ENCODE data around the gene CTNNA3. TPM values are rescaled to one million over a fixed set of nuclear protein-coding genes. Genes with fewer than 3 reads are reported as not detected.

Gene CTNNA3
- total and polyA plus RNA-seq, 7 donors: under 0.01 to 4.6 (median 2.4) TPM; not detected in 1

DNA sequence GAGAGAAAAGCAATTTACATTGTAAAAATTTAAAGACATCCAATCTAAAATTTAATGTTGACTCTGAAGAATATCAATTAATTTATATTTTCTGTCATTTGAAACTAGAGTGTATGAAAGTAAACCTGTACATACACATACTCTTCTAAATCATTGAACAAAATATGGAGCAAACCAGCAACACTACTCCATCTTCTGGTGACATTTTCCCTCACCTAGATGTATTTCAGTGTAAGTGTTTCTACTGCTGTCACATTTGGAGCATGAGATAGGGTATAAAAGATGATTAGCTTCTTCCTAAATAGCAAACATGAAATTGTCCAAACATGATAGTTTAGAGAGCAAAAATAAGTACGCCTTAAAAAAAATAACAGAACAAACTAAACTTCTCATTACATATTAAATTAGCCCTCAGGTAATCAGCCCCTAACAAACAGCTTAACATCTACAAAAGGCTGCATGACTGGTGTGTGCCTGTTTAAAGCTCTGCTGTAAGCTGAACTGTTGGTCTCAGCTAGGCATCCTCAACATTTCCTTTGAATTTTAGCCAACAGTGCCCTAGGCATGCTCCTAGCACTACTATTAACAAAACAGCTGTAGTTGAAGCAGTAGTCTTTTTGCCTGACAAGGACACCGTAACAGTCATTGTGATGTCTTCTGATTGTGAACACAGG lies 189.8 kb downstream of the CTNNA3 start:
- intact Hi-C loops (cut with DNase I): no loop called here
- WGBS, 2 donors: 89 to 90% methylated on average over 2 of the region's 2 CpGs
- no peaks in the 10 kb centered on the region for H3K4me1 ChIP-seq

GRCh38 chr10:67492317-67493019 lies 203.5 kb downstream of the CTNNA3 start:
- H3K36me3 ChIP-seq: no peaks in the 10 kb centered on the region
- intact Hi-C loops (cut with DNase I): no loop called here

More for the DNA sequence above, 189.8 kb downstream of the CTNNA3 start:
- Histone ChIP-seq H3K9me3 (no peaks in the 10 kb centered on the region), H3K4me3 (no peak overlapping the region), H3K36me3 (no peaks in the 10 kb centered on the region), H3K27ac (no peak overlapping the region), H3K27me3 (no peaks in the 10 kb centered on the region)
- DNase-seq: no peak
- TF ChIP-seq POLR2AphosphoS5 (IDR thresholded peaks at IDR 0.05) (no peak), EP300 (IDR thresholded peaks at IDR 0.05) (no peak), POLR2A (IDR thresholded peaks at IDR 0.05) (no peak)
- TF ChIP-seq, protein P1, sequence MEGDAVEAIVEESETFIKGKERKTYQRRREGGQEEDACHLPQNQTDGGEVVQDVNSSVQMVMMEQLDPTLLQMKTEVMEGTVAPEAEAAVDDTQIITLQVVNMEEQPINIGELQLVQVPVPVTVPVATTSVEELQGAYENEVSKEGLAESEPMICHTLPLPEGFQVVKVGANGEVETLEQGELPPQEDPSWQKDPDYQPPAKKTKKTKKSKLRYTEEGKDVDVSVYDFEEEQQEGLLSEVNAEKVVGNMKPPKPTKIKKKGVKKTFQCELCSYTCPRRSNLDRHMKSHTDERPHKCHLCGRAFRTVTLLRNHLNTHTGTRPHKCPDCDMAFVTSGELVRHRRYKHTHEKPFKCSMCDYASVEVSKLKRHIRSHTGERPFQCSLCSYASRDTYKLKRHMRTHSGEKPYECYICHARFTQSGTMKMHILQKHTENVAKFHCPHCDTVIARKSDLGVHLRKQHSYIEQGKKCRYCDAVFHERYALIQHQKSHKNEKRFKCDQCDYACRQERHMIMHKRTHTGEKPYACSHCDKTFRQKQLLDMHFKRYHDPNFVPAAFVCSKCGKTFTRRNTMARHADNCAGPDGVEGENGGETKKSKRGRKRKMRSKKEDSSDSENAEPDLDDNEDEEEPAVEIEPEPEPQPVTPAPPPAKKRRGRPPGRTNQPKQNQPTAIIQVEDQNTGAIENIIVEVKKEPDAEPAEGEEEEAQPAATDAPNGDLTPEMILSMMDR (IDR thresholded peaks at IDR 0.05): no peak

DNA sequence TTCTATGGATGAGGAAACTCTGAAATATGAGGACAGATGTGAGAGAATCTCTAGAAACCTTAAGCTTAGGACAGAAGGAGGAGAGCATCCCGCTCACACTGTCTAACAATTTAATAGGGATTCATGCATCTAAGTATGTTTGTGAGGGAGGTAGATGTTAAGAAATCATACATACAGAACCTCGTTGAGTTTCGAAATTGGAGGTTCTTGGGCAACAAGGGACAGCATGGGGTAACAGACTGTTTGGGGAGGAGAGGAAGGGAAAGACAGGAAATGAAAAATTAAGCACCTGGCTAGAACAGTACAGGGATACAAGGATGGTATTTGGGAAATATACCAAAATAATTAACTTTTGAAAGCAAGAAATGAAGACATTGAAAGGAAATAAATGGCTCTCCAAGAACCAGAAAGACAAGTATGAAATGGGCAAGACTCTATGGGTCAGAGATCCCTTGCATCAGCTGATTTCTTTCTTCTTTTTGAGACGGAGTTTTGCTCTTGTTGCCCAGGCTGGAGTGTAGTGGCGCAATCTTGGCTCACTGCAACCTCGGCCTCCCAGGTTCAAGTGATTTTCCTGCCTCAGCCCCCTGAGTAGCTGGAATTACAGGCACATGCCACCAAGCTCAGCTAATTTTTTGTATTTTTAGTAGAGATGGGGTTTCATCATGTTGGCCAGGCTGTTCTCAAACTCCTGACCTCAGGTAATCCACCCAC lies 207.9 kb downstream of the CTNNA3 start:
- no peak for DNase-seq
- Histone ChIP-seq H3K27ac (no peak overlapping the region), H3K4me3 (no peak overlapping the region), H3K9me3 (peaks cover 0 to 5% (median 2%) of the 10 kb centered on the region in 4 donors), H3K27me3 (no peaks in the 10 kb centered on the region), H3K4me1 (peaks cover 0 to 15% (median 5%) of the 10 kb centered on the region in 4 donors), H3K36me3 (no peaks in the 10 kb centered on the region)
- 80 to 86% methylated on average over 6 of the region's 6 CpGs for WGBS, 2 donors
- intact Hi-C loops (cut with DNase I): no loop called here
- TF ChIP-seq, protein P1 (IDR thresholded peaks at IDR 0.05): no peak
- TF ChIP-seq POLR2A (IDR thresholded peaks at IDR 0.05) (no peak), EP300 (IDR thresholded peaks at IDR 0.05) (no peak), POLR2AphosphoS5 (IDR thresholded peaks at IDR 0.05) (no peak)

More at GRCh38 chr10:67492317-67493019, 203.5 kb downstream of the CTNNA3 start:
- TF ChIP-seq, protein P1 (IDR thresholded peaks at IDR 0.05): no peak
- TF ChIP-seq POLR2AphosphoS5 (IDR thresholded peaks at IDR 0.05) (no peak), POLR2A (IDR thresholded peaks at IDR 0.05) (no peak), EP300 (IDR thresholded peaks at IDR 0.05) (no peak)
- 26 to 44% methylated on average over 2 of the region's 2 CpGs for WGBS, 2 donors
- H3K9me3 ChIP-seq: no peaks in the 10 kb centered on the region
- no peak overlapping the region for H3K4me3 ChIP-seq
- H3K4me1 ChIP-seq: peaks cover 0 to 15% (median 5%) of the 10 kb centered on the region in 4 donors
- H3K27ac ChIP-seq: no peak overlapping the region
- no peak for DNase-seq
- no peaks in the 10 kb centered on the region for H3K27me3 ChIP-seq

DNA sequence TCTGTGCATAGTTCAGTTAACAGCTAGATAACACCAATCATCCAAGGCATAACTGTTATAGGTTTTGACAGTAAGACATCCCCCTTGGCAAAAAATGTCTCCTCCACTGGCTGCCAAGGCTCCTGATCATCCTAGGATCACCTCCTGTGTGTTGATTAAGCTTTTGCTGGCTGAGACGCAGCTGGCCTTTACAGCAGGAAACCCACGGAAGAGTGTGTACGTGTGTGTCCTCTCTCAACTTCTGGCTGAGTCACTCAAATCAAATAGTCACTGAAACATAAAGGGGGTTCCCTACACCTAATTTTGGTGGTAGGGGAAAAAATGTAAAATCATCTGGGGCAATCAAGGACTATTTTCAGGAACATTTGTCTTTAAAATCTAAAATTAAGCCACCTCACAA lies 208.8 kb downstream of the CTNNA3 start:
- H3K4me1 ChIP-seq: peaks cover 0 to 7% (median 2%) of the 10 kb centered on the region in 4 donors
- TF ChIP-seq POLR2A (IDR thresholded peaks at IDR 0.05) (no peak), EP300 (IDR thresholded peaks at IDR 0.05) (no peak), POLR2AphosphoS5 (IDR thresholded peaks at IDR 0.05) (no peak)
- TF ChIP-seq, protein P1 (IDR thresholded peaks at IDR 0.05): no peak
- no peaks in the 10 kb centered on the region for H3K36me3 ChIP-seq
- H3K27ac ChIP-seq: no peak overlapping the region
- WGBS, 2 donors: 42 to 69% methylated on average over 3 of the region's 3 CpGs
- intact Hi-C loops (cut with DNase I): no loop called here
- no peak for DNase-seq
- H3K27me3 ChIP-seq: no peaks in the 10 kb centered on the region
- no peak overlapping the region for H3K4me3 ChIP-seq
- peaks cover 0 to 5% (median 2%) of the 10 kb centered on the region in 4 donors for H3K9me3 ChIP-seq
